SU-DHL-6 (cell line): ENCODE results near the gene FBXL12.

Experiments used
- H2AFZ ChIP-seq: fragments of 200-600 bp; sonication (generic); 2 replicates; pipeline ENCODE4 v1.6.1; 2014; ENCODE audit warnings: low read depth, mild to moderate bottlenecking, moderate library complexity, mixed read lengths, antibody characterized with exemption, low read length; ENCODE audit not compliant: severe bottlenecking
- H3F3A ChIP-seq: fragments of 200-600 bp; shearing (Covaris generic); 2 replicates; pipeline ENCODE4 v1.6.0; 2016; ENCODE audit warnings: antibody characterized with exemption, mild to moderate bottlenecking; ENCODE audit not compliant: insufficient read depth
- H3K27ac ChIP-seq: fragments of 200-600 bp; sonication (generic); 2 replicates; pipeline ENCODE4 v1.5.1; 2016; ENCODE audit warnings: low read depth, mild to moderate bottlenecking, low read length, moderate library complexity, mixed read lengths
- H3K27me3 ChIP-seq: fragments of 200-600 bp; sonication (generic), shearing (Covaris generic); 2 replicates; pipeline ENCODE4 v1.6.0; 2014; ENCODE audit warnings: mild to moderate bottlenecking, low read length
- H3K36me3 ChIP-seq: fragments of 200-600 bp; sonication (generic); 2 replicates; pipeline ENCODE4 v1.6.1; 2014; ENCODE audit warnings: mild to moderate bottlenecking, low read length, mixed read lengths
- H3K4me2 ChIP-seq: fragments of 300-600, 200-600 bp; shearing (Covaris generic), sonication (generic); 2 replicates; pipeline ENCODE4 v1.6.0; 2014; ENCODE audit warnings: low read length, low read depth, mild to moderate bottlenecking; ENCODE audit not compliant: poor library complexity, severe bottlenecking
- H3K4me3 ChIP-seq: fragments of 200-600 bp; sonication (generic); 2 replicates; pipeline ENCODE4 v1.5.1; 2014; ENCODE audit warnings: antibody characterized with exemption, low read length, mild to moderate bottlenecking, mixed read lengths; ENCODE audit not compliant: insufficient read depth, poor library complexity, severe bottlenecking
- H3K79me2 ChIP-seq: fragments of 200-600 bp; sonication (generic); 2 replicates; pipeline ENCODE4 v1.6.1; 2014; ENCODE audit warnings: mild to moderate bottlenecking, low read length, moderate library complexity; ENCODE audit not compliant: insufficient read depth
- H3K9ac ChIP-seq: fragments of 200-600 bp; sonication (generic); 2 replicates; pipeline ENCODE4 v1.7.0; 2014; ENCODE audit warnings: mild to moderate bottlenecking, low read length
- H3K9me2 ChIP-seq: fragments of 200-600 bp; sonication (generic); replicated peaks from 2 replicates; pipeline ENCODE4 v1.6.1; 2014; ENCODE audit warnings: low read length; ENCODE audit not compliant: insufficient read depth
- H3K9me3 ChIP-seq: fragments of 200-600 bp; sonication (generic); 2 replicates; pipeline ENCODE4 v1.6.1; 2014; ENCODE audit warnings: low read length, mixed read lengths; ENCODE audit not compliant: insufficient read depth
- H4K20me1 ChIP-seq: fragments of 200-600 bp; sonication (generic); 2 replicates; pipeline ENCODE4 v1.6.1; 2014; ENCODE audit warnings: low read depth, mild to moderate bottlenecking, antibody characterized with exemption, low read length, moderate library complexity, mixed read lengths
- EZH2phosphoT487 ChIP-seq: fragments of 200-600 bp; sonication (generic), shearing (Covaris generic); conservative IDR thresholded peaks from 2 replicates; pipeline ENCODE4 v1.6.1; 2018; ENCODE audit warnings: mild to moderate bottlenecking, antibody characterized with exemption, low read length, moderate library complexity, mixed read lengths
- TF ChIP-seq, protein P1 (sequence below): fragments of 200-600 bp; sonication (generic); IDR thresholded peaks from one replicate; pipeline ENCODE4 v1.5.1; 2017; ENCODE audit warnings: antibody characterized with exemption, mild to moderate bottlenecking, low read length, moderate library complexity; ENCODE audit not compliant: insufficient read depth, poor library complexity, severe bottlenecking

Gene FBXL12

DNA sequence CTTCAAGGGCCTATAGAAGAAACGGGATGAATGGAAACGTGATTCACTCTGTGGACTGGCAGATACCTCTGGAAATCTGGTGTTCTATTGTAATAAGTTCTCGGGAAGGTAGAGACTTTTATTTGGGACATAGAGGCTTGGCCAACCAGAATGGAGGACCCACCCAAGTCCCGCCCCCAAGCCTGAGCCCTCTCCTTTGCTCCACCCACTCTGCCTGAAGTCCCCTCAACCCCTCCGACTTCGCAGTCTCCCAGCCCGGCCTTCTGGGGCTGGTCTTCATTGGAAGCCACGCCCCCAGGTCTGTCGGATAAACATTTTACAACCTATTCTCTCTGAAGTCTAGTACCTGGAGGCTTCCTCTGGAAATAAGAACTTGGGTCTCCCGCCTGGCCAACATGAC is 16.9 kb downstream of the FBXL12 start:
- H2AFZ ChIP-seq = no peak overlapping the region
- H4K20me1 ChIP-seq = no peaks in the 10 kb centered on the region
- no peaks in the 10 kb centered on the region for H3K9me3 ChIP-seq
- TF ChIP-seq, protein P1, sequence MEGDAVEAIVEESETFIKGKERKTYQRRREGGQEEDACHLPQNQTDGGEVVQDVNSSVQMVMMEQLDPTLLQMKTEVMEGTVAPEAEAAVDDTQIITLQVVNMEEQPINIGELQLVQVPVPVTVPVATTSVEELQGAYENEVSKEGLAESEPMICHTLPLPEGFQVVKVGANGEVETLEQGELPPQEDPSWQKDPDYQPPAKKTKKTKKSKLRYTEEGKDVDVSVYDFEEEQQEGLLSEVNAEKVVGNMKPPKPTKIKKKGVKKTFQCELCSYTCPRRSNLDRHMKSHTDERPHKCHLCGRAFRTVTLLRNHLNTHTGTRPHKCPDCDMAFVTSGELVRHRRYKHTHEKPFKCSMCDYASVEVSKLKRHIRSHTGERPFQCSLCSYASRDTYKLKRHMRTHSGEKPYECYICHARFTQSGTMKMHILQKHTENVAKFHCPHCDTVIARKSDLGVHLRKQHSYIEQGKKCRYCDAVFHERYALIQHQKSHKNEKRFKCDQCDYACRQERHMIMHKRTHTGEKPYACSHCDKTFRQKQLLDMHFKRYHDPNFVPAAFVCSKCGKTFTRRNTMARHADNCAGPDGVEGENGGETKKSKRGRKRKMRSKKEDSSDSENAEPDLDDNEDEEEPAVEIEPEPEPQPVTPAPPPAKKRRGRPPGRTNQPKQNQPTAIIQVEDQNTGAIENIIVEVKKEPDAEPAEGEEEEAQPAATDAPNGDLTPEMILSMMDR = no peak
- TF ChIP-seq EZH2phosphoT487 = no peak
- H3K9ac ChIP-seq = no peak overlapping the region
- no peak overlapping the region for H3K4me3 ChIP-seq
- no peaks in the 10 kb centered on the region for H3K27me3 ChIP-seq
- no peaks in the 10 kb centered on the region for H3K36me3 ChIP-seq
- no peak overlapping the region for H3K27ac ChIP-seq
- H3K4me2 ChIP-seq = no peak overlapping the region
- no peaks in the 10 kb centered on the region for H3K9me2 ChIP-seq
- H3F3A ChIP-seq = 0 out of 2 replicates have a peak, but pooled peaks cover 3% of the 10 kb centered on the region
- no peaks in the 10 kb centered on the region for H3K79me2 ChIP-seq

DNA sequence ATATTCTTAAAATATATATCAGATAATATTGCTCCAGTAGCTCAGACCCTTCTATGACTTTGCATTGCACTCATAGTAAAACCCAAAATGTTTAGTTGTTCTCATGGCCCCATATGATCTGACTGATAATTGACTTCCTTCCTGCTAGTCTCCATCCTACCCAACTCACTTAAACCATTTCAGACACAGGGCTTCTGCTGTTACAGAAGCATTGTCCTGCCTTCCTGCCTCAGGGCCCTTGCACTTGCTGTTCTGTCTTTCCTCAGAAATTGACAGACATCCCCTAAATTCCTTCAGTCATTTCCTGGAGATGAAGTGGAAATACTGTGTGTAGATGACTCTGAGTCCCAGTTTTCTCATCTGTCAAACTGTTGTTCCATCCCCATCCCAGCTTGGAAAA is 19.7 kb downstream of the FBXL12 start:
- no peak overlapping the region for H2AFZ ChIP-seq
- no peaks in the 10 kb centered on the region for H3K79me2 ChIP-seq
- H3K27ac ChIP-seq = no peak overlapping the region
- no peaks in the 10 kb centered on the region for H4K20me1 ChIP-seq
- H3K4me2 ChIP-seq = no peak overlapping the region
- H3K4me3 ChIP-seq = no peak overlapping the region
- H3K9ac ChIP-seq = no peak overlapping the region
- no peaks in the 10 kb centered on the region for H3K36me3 ChIP-seq
- H3K9me3 ChIP-seq = no peaks in the 10 kb centered on the region
- no peak for TF ChIP-seq EZH2phosphoT487
- TF ChIP-seq, protein P1 = no peak
- 0 out of 2 replicates have a peak, but pooled peaks cover 6% of the 10 kb centered on the region for H3F3A ChIP-seq
- H3K27me3 ChIP-seq = no peaks in the 10 kb centered on the region
- no peaks in the 10 kb centered on the region for H3K9me2 ChIP-seq

DNA sequence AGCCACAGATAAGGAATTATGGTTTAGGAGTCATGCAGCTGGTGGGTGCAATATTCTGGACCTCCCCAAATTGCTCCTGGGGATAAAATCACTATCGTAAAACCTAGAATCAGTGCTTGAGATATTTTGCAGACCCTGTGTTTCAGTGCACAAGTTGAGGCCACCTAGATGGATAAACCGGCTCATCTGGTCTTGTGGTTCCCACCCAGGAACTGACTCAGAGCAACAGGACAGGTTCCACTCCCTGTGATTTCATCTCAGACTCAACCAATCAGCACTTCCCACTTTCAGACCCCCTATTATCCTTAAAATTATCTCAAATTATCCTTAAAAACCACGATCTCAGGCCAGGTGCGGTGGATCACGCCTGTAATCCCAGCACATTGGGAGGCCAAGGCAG is 21.0 kb downstream of the FBXL12 start:
- Histone ChIP-seq H2AFZ (no peak overlapping the region), H3K9me3 (no peaks in the 10 kb centered on the region), H3K4me2 (no peak overlapping the region), H3K27me3 (no peaks in the 10 kb centered on the region), H3K79me2 (no peaks in the 10 kb centered on the region), H3F3A (peaks cover 16% of the 10 kb centered on the region), H4K20me1 (no peaks in the 10 kb centered on the region), H3K9me2 (no peaks in the 10 kb centered on the region), H3K27ac (no peak overlapping the region), H3K9ac (no peak overlapping the region), H3K36me3 (no peaks in the 10 kb centered on the region), H3K4me3 (no peak overlapping the region)
- TF ChIP-seq EZH2phosphoT487 = no peak
- TF ChIP-seq, protein P1 = no peak
